Astrocyte of the spinal cord (primary cell): ENCODE data around the gene DDX23.

Experiments
- DNase-seq: peaks from one replicate; pipeline ENCODE4 v3.0.0; 2011; ENCODE audit warnings: low read depth, low spot score
- H3K4me3 ChIP-seq: 2 replicates; pipeline ENCODE4 v1.5.1; 2011; ENCODE audit warnings: low read depth, mild to moderate bottlenecking, low read length, moderate library complexity
- CTCF ChIP-seq: IDR thresholded peaks from 2 replicates; pipeline ENCODE4 v1.5.1; 2012; ENCODE audit warnings: low read depth, mild to moderate bottlenecking, low read length, inconsistent platforms
- in situ Hi-C: cut with HindIII; loops from 2 replicates; pipeline ENCODE4 v1.10.0; 2017; ENCODE audit warnings: low sequenced_read_pairs

The DDX23 gene

GRCh38 chr12:48782457-48783395 lies 69.2 kb downstream of the DDX23 start:
- TF ChIP-seq CTCF = no peak
- H3K4me3 ChIP-seq = no peak overlapping the region
- in situ Hi-C loops = no loop called here
- no peak for DNase-seq

GRCh38 chr12:48781750-48782456 lies 70.1 kb downstream of the DDX23 start:
- TF ChIP-seq CTCF = no peak
- H3K4me3 ChIP-seq = no peak overlapping the region
- DNase-seq = no peak
- in situ Hi-C loops = no loop called here

- DNase-seq = no peak
- TF ChIP-seq CTCF = no peak
- no peak overlapping the region for H3K4me3 ChIP-seq
- in situ Hi-C loops = no loop called here
Measured at GRCh38 chr12:48780381-48781025, 71.5 kb downstream of the DDX23 start.

- TF ChIP-seq CTCF = no peak
- peak; percentile 78 for DNase-seq
- H3K4me3 ChIP-seq = no peak overlapping the region
- in situ Hi-C loops = no loop called here
Measured at GRCh38 chr12:48779869-48780268, 72.1 kb downstream of the DDX23 start.
